ENCODE results near the gene POLR3B. TPM values are rescaled to one million over a fixed set of nuclear protein-coding genes. Genes with fewer than 3 reads are reported as not detected.
"Not testable (repeated sequence)": the region's sequence is repeated elsewhere in the genome, so short reads cannot be mapped to it uniquely, and the experiment has no call there.

Gene POLR3B
- total RNA-seq: 9.4 TPM

DNA sequence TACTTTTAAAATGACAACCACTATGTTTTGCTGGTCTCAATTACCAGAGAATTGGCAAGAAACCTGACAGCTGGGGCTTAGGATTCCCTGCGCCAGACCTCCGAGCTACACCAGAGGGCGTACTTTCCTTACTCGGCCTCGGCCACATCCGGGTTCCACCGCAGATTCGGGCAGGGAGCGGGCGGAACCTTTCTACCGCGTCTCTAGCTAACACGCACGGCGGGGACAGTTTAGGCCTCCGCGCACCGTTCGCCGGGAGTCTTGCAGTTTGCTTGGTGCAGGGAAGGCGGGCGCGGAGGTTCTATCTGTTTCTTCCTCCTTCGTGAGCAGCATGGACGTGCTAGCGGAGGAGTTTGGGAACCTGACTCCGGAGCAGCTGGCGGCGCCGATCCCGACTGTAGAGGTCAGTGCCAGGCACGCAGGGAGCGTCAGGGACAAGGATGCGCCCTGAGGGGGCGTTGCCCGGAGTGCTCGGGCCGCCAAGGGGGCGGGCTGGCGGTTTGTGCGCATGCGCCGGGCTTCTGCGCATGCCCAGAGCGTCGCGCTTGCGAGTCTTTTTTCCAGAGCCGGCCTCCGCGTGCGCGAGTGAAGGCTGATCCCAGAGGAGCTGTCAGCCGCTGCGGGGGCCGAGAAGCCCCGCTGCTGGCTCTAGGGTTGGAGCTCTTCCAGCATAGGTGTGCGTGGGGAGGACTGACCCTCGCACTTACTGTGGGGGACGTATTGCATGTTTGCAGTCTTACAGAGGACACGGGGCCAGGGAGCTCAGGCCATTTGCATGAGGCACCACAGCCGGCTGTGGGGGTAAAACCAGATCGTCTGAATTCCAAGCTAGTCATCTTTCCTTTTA lies at the start of gene POLR3B:
POLR3B (plus strand) TSS at position 200 of the 847 bp plus-strand sequence; CDS start at position 332, 132 bp downstream.
- peak; percentile 95 for ATAC-seq

DNA sequence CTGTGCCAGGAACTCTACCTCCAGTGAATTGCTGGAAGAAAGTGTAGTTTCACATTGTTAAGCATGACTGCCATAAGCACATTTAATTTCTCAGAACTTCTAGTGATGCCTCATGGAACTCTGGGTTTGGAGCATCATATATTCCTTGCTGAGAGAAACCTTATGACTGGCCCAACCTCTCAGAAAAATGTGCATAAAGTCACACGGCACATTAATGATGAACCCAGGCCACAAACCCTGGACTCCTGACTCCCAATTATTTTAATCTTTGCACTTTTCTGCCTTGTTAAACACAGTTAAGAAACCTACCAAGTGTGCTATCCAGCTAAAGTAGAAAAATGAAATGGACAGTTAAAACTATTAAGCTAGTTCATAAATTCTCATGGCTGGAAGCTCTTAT lies 49.4 kb upstream of the POLR3B start:
- ATAC-seq: no peak

DNA sequence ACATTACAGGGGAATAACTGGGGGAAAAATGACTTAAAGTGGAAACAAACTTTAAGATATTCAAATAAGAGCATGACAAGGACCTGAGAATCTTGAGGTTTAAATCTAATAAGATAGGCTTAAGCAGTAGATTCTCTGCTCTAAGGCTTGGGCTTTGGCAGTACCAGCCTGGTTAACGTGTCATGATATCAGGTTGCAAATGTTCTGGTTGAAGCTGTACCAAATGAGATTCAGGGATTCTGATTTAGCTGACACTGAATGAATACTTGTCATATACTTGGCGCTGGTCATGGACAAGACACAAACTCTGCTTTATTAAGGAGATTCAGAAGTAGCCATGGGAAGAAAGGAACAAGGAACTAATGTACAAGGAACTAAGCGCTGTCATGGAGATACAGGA lies 48.9 kb upstream of the POLR3B start:
- ATAC-seq: no peak

DNA sequence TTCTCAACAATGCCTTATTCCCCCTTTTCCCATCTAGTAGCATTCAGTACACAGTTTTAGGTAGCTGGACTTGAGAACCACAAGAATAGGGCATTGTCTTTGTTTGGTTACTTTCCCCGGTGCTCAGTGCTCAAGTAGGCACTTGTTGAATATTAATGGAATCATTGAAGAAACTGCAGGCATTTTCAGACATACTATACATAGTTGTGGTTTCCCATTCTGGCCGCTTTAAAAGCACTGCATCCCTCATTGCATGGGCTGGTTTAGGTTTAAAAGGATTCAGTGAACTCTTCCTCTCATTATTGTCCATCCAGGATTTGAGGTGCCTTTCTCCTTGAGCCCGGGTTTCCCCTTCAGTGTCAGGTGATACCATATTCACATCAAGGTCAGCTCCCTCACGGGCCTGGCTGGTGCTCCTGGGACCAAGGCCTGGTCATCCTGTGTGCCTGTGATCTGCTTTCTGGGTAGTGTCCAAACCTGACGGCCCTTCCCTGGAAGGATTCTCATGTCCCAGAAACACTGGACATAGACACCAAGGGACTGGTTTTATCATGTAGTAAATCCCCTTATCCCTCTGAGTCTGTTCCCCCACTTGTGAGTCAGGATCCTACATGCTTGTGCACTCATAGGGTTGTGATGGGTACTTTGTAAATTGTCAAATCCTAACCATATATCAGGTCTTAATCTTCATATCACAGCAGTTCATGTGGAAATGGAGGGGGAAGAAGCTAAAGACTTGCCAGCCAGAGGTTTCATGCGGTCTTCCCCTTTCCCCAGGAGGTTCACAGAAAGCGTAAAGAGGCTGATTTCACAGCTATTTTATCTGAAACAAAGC lies 47.7 kb upstream of the POLR3B start:
- ATAC-seq: no peak

DNA sequence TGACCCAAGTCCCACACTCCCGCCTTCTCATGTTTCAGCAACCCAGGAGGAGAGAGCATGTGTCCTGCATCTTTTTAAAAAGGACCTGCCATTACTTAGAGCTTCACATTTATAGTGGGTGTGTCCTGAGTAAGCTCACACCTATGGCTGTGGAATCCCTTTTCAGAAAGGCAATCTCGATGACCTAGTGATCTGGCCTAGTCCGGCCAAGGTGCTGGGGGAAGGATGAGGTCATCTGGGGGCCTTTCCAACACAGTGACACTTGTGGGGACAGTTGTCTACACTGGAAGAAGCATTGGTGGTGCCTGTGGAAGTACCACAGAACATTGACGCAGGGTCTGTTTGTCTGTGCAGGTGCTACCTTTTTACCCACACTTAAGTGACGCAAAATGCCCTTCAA lies 46.9 kb upstream of the POLR3B start:
- ATAC-seq: no peak

DNA sequence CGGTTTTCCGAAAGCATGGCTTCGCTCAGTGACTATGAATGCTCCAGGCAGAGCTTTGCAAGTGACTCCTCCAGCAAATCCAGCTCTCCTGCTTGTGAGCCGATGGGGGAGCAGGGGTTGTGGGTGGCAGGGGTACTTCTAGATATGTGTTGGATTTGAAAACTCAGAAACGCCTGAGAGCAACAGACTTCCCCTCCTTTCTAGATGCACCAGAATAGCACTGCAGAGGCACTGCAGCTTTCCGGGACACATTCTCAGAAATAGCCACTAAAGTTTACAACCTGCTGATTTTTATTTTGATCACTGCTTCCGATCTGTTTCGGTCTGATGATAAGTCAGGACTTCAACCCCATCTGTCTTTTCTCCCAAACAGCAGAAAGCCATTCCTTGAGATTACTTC lies 46.4 kb upstream of the POLR3B start:
- ATAC-seq: no peak

DNA sequence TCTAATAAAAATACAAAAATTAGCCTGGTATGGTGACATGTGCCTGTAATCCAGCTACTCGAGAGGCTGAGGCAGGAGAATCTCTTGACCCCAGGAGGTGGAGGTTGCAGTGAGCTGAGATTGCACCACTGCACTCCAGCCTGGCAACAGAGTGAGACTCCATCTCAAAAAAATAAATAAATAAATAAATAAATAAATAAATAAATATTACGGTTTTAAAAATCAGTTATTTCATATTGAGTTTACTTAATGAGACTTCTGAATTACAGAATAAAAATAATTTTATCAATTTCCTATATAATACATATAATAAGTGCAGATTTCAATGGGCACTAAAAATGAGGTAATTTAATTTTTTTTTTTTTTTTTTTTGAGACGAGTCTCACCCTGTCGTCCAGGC lies 44.1 kb upstream of the POLR3B start:
- ATAC-seq: not testable (repeated sequence)

DNA sequence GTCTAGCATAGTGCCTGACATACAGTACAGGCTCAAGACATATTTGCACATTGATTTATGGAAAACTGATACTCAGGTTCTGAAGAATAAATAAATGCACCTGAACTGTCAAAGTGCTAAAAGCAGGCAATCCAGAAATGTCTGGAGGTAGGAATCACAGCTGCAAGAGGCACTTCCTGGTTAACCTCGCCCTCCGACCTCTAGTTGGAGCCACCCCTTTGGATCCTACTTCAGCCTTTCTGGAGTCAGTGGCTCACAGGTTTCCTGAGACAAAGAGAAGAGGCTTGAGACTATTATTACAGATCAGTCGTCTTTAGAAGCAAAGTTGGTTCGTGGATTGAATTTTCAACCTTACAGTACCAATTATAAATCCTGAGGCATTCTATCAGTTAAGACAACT lies 42.0 kb upstream of the POLR3B start:
- no peak for ATAC-seq

DNA sequence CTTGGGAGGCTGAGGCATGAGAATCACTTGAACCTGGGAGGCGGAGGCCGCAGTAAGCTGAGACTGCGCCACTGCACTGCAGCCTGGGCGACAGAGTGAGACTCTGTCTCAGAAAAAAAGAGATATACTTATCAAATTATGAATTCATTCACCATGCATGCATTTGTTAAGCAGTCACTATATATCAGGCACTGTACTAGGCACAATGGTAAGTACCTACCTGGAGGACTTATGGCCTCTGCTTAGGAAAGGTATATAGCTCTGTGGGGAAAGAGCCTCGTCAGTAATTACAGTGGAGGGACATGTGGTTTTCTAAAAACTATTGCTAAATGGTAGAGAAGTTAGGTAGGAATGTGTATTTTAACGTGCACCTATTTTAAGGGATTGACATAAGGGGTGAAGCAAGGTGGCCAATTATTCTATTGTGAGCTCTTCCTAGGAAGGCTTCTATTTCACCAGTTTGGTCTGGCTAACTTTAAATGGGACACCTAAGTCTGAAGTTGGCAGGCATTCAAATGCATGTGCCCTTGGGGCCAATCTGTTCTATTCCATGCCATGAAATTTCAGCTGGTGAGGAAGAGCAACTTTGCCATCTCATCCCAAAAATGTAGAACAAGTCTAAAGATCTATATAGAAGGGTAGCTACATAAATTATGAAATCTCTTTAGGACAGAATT lies 40.0 kb upstream of the POLR3B start:
- no peak for ATAC-seq

DNA sequence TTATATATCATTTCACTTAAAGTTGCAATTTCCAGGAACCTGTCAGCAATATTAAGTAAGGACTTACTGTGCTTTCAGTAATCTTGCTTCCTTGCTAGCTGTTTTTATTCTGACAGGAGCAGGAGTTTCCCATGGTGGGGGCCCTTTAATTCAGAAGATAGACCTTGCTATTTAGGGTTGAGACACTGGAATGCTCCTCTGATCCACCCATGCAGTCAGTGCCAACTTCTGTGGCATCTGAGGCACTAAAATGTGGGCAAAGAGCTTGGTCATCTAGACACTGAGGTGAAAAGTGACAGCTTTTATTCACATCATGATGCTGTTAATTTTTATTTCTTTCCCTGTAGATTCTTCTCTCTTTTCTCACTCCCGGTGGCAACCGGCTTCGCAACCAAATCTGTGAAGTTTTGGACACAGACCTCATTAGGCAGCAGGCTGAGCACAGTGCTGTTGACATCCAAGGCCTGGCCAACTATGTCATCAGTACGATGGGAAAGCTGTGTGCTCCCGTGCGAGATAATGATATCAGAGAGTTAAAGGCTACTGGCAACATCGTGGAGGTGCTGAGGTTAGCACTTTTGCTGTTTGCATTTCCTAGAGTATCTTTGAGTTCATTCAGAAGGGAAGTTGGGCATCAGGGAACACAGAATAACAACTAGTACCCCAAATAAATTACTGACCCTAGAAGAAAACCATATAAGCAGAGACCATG lies 36.3 kb upstream of the POLR3B start:
- ATAC-seq: no peak

DNA sequence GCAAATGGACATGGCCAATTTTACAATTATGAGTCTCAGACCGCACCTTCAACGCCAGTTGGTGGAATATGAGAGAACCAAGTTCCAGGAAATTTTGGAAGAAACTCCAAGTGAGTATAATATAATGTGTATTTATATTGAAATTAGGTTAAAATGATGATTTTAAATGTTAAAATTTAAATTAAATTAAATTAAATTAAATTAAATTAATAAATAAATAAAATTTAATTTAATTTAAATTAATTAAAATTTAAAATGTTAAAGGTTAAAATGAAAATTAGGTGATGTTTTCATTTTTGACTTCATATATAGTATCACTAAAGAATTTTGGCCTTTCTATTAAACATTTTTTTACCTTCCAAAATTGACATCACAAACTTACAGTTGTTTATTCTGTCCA lies 34.0 kb upstream of the POLR3B start:
- ATAC-seq: no peak

DNA sequence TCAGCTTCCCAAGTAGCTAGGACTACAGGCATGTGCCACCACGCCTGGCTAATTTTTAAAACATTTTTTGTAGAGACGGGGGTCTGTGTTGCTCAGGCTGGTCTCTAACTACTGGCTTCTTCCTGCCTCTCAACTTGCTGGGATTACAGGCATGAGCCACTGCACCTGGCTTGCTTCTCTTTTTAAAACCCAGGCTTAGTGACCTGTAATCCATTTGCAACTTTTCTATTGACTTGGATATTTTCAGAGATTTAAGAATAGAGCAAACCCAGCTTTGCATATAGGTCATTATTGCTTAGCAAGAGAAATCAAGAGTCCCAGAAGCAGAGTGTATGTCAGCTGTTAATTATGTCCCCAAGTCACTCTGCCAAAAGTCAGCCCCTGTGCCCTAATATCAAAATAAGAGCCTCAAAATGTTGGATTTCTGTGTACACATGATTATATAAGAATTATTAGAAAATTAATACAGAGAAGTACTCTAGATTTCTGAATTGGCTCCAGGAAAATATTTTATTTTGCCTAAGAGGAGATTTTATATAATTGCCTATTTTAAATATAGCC lies 30.2 kb upstream of the POLR3B start:
- no peak for ATAC-seq

DNA sequence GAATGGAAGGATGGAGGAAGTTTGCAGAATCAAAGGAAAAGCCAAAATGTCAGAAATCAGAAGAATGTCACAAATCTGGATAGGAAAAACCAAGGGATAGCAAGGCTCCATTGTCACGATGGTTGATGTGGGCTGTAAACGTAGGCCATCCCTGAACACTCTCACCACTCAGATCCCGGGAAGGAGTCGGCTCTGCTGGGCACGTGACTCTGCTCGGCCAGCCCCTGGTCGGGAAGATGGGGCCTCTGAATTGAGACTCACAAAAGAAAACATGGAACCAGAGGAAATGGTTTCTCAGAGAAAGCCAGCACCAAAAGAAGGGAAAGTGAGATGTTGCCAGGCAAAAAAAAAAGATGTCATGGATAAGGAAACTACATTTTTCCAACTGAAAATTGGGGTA lies 28.8 kb upstream of the POLR3B start:
- ATAC-seq: no peak

DNA sequence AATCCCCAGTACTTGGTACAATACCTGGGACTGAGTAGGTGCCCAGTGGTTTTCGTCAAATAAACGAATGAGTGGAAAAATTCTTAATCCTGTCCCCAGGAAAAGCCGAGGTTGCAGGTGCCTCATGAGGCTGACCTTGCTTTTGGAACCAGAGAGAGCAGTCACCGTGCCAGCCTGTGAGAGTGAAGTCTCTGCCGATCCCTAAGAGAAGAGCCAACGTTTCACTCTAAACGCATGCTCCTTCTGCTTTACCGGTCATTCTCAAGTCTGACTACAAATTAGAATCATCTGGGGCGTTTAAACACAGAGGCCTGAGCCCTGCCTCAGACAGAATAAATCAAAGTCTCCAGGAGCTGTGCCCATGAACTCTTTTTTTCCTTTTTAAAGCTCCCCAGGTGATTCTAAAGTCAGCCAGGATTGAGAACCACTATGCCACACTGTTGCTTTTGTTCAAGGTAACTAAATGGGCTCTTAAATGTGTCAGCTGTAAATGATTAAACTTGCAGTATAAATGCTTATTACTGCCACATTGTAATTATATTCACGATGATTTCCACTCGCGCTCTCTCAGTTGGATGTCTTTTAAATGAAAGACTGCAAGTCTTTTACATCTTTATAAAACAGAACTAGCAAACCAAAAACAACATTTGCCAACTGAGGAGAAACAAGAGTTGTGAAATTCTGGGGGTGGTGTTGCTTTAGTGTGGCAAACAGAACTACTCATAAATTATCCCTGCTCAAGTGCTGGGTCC lies 28.1 kb upstream of the POLR3B start:
- no peak for ATAC-seq

DNA sequence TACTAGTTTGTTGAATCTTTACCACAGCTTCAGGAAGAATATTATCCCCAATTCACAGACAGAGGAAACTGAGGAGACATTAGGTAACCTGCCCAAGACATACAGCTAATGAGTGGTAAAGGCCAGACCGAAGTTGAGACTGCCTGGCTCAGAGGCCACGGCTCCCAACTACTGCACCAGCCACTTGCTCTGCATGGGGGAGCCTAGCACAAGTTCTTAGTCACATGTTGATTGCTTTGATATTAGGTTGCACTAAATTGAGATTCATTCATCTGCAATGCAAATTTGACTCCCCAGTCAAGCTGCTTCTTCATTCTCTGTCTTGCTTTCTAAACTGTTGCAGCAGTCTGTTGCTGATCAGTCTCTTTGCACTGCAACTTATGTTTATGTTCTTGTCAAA lies 25.9 kb upstream of the POLR3B start:
- ATAC-seq: no peak

DNA sequence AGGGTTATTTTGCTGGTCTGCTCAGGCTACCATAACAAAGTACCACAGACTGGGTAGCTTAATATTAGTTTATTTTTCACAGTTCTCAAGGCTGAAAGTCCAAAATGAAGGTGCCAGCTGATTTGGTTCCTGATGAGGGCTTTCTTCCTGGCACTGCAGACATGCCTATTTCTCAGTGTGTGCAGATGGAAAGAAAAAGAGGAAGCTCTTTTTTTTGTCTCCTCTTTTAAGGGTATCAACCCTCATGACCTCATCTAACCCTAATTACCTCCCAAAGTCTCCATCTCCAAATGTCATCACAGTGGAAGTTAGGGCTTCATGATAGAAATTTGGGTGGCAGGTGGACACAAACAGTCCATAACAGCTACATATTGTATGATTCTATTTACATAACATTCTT lies 25.0 kb upstream of the POLR3B start:
- ATAC-seq: no peak

DNA sequence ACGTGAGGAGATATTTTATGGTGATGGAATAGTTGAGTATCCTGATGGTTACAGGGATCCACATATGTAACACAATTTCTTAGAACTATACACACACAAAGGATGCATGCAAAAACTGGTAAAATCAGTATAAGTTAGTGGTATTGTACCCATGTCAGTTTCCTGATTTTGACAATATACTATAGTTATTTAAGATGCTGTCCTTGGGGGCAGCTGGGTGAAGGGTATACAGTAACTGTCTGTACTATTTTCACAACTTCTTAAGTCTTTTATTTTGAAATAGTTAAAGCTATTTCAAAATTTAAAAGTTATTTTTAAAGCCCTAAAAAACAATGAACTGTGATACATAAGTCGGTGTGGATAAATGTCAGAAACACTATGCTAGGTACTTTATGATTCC lies 24.5 kb upstream of the POLR3B start:
- ATAC-seq: no peak

DNA sequence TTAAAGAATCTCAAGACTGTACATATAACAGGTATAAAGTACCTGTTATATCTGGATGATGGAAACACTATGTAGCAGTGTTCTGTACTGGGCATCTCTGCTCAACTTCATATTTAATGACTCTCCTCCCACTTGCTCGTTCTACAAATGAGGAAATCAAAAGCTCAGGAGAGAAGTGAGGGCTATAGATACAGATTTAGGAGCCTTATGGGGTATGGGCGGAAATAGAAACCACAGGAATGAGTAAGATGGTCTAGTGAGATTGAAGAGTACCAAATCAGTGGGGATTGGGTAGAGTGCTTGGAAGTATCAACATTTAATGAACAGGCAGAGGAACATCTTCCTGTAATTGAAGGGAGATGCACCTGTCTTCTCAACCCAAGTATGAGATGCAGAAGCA lies 23.8 kb upstream of the POLR3B start:
- ATAC-seq: no peak

DNA sequence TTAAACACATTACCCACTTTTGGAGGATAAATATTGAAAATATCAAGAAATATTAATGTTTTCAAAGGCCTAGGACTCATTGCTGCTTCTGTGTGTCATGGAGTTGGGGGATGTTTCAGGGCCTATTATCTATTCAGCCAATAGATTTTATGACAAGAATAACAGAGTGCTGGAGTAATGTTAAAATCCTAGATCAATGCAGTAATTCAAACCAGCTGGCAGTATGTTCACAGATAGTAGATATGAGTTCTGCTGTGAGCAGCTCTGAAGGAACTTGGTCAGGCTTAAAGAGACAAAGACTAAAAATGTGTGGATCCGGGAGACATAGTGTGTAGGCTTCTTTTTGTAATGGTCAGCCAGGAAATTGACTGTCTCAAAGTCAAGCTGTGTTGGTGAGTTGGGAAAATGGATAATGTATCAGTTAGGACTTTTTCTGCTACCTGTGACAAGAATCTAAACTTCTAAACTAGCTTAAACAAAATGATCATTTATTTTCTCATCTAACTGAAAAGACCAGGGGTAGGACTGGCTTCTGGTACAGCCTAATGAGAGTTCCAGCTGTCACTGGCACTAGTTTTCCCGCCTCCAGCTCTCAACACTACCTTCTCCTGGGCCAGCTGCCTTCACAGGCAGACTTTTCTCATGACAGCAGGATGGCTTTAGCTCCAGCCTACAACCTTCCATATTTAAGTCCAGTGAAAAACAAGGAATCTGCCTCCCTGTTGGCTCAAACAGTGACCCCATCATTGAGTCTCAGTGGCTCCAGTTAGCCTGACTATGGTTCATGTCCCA lies 16.3 kb upstream of the POLR3B start:
- no peak for ATAC-seq

DNA sequence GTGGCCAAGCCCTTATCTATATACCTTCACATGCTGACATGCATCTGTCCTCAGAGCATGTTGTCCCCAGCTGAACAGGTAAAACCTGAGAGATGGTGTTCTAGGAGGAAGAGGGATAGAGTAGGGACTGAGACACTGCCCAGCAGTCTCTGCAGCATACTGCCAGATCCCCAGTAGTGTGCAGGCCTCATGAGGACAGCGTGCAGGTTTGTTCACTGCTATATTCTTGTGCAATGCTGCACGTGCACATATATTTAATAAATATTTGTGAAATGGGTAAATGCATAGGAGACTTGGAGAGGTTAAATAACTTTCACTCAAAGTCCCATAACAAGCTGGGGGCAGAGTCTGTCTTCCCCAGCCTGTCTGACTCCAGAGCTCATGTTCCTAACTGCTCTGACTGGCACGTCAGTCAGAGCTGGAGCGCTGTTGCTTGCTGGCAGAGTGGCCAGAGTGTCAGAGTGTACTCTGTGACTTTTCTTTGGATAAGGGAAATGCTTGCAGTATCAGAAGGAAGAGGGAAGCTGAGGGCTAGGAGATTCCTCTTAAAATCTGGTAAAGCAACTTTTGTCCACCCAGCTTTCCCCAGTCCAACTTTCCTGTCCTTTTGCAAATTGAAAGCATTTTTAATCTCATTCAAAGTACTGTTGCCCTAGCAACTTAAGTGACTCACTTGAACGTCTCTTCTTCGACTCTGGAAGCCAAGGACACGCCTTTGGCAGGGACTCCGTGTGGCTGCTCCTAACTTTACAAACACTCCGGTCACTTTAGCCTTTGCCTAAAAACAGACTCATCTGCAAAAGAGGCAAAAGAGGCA lies 14.9 kb upstream of the POLR3B start:
- ATAC-seq: peak; percentile 81

Data from esophagus mucosa (tissue), 1 donor.